HG02642 (cell line): ENCODE results near the gene NFKB1.
A peak's percentile ranks its signal among the peaks of the same experiment; 100 is the strongest.

Experiments used
- ATAC-seq: cut with Tn5 transposase; IDR thresholded peaks from one replicate; pipeline ENCODE4 v1.9.1; 2021; ENCODE audit warnings: mild to moderate bottlenecking; ENCODE audit not compliant: unreplicated experiment, poor library complexity

Gene NFKB1

GRCh38 chr4:102619776-102620631, 118.8 kb downstream of the NFKB1 start:
- peak; percentile 20 for ATAC-seq

GRCh38 chr4:102620697-102621497, 119.7 kb downstream of the NFKB1 start:
- ATAC-seq = peak; percentile 52

GRCh38 chr4:102623622-102624021, 122.5 kb downstream of the NFKB1 start:
- ATAC-seq = no peak

GRCh38 chr4:102624505-102624904, 123.3 kb downstream of the NFKB1 start:
- no peak for ATAC-seq

- ATAC-seq = peak; percentile 84
These were observed 124.2 kb downstream of the NFKB1 start for GRCh38 chr4:102625232-102625930.

- peak; percentile 41 for ATAC-seq
These were observed 126.8 kb downstream of the NFKB1 start for GRCh38 chr4:102627831-102628523.

GRCh38 chr4:102629673-102630072, 128.5 kb downstream of the NFKB1 start:
- ATAC-seq = no peak

GRCh38 chr4:102631616-102632015, 130.5 kb downstream of the NFKB1 start:
- no peak for ATAC-seq

GRCh38 chr4:102632241-102633065, 131.3 kb downstream of the NFKB1 start:
- ATAC-seq = no peak

- no peak for ATAC-seq
These were observed 131.9 kb downstream of the NFKB1 start for GRCh38 chr4:102633100-102633499.

- no peak for ATAC-seq
These were observed 136.2 kb downstream of the NFKB1 start for GRCh38 chr4:102637391-102637790.

- ATAC-seq = no peak
These were observed 137.5 kb downstream of the NFKB1 start for GRCh38 chr4:102638621-102639020.

GRCh38 chr4:102639598-102639997, 138.4 kb downstream of the NFKB1 start:
- ATAC-seq = no peak

- ATAC-seq = no peak
These were observed 139.5 kb downstream of the NFKB1 start for GRCh38 chr4:102640669-102641068.

GRCh38 chr4:102641793-102642192, 140.6 kb downstream of the NFKB1 start:
- no peak for ATAC-seq

- ATAC-seq = no peak
These were observed 141.6 kb downstream of the NFKB1 start for GRCh38 chr4:102642631-102643298.

GRCh38 chr4:102647117-102647516, 146.0 kb downstream of the NFKB1 start:
- no peak for ATAC-seq

- ATAC-seq = no peak
These were observed 156.0 kb downstream of the NFKB1 start for GRCh38 chr4:102657206-102657605.

- no peak for ATAC-seq
These were observed 161.9 kb downstream of the NFKB1 start for GRCh38 chr4:102663073-102663472.
